HepG2 (cell line): ENCODE measurements around the gene NRN1L. TPM values are rescaled to one million over a fixed set of nuclear protein-coding genes. Genes with fewer than 3 reads are reported as not detected.
A peak's percentile ranks its signal among the peaks of the same experiment; 100 is the strongest.

ENCODE experiments used
- DNMT1 ChIP-seq: sonication (generic); formaldehyde crosslinking; IDR thresholded peaks from 2 replicates; pipeline ENCODE4 v1.5.1; 2020; ENCODE audit warnings: mild to moderate bottlenecking, missing genetic modification reagents
- MXI1 ChIP-seq: IDR thresholded peaks from 3 replicates; pipeline ENCODE4 v1.6.1; 2012; ENCODE audit warnings: low read depth, low read length, inconsistent platforms, borderline replicate concordance
- NR3C1 ChIP-seq: sonication (generic); formaldehyde crosslinking; IDR thresholded peaks from 2 replicates; pipeline ENCODE4 v1.4.0; 2020; ENCODE audit warnings: missing genetic modification reagents
- PHB2 ChIP-seq: fragments of 450-650 bp; IDR thresholded peaks from 2 replicates; pipeline ENCODE4 v1.6.1; 2018; ENCODE audit not compliant: partially characterized antibody
- PHF20 ChIP-seq: sonication (generic); formaldehyde crosslinking; IDR thresholded peaks from 2 replicates; pipeline ENCODE4 v1.5.0; 2020; ENCODE audit warnings: mild to moderate bottlenecking, missing genetic modification reagents
- REPIN1 ChIP-seq: sonication (generic); formaldehyde crosslinking; IDR thresholded peaks from 2 replicates; pipeline ENCODE4 v1.8.0; 2022; ENCODE audit warnings: missing genetic modification reagents, low read depth, mild to moderate bottlenecking, borderline replicate concordance
- RFXANK ChIP-seq: IDR thresholded peaks from 2 replicates; pipeline ENCODE4 v1.6.1; 2016
- SMC3 ChIP-seq: IDR thresholded peaks from 2 replicates; pipeline ENCODE4 v1.6.1; 2011; ENCODE audit warnings: low read length, improper control_type of control experiment
- STAT5B ChIP-seq: sonication (generic); formaldehyde crosslinking; IDR thresholded peaks from 2 replicates; pipeline ENCODE4 v1.4.0; 2020; ENCODE audit warnings: missing genetic modification reagents
- TEAD2 ChIP-seq: sonication (generic); formaldehyde crosslinking; IDR thresholded peaks from 2 replicates; pipeline ENCODE4 v1.9.0; 2021; ENCODE audit warnings: missing genetic modification reagents
- ZNF256 ChIP-seq: sonication (generic); formaldehyde crosslinking; conservative IDR thresholded peaks from 2 replicates; pipeline ENCODE4 v1.4.0; 2020; ENCODE audit warnings: missing genetic modification reagents
- ZNF337 ChIP-seq: sonication (generic); formaldehyde crosslinking; IDR thresholded peaks from 2 replicates; pipeline ENCODE4 v1.5.1; 2020; ENCODE audit warnings: missing genetic modification reagents, low read depth, mild to moderate bottlenecking, borderline replicate concordance
- ZNF383 ChIP-seq: sonication (generic); formaldehyde crosslinking; IDR thresholded peaks from 2 replicates; pipeline ENCODE4 v1.4.0; 2020; ENCODE audit warnings: missing genetic modification reagents, mild to moderate bottlenecking, borderline replicate concordance
- ZNF451 ChIP-seq: sonication (generic); formaldehyde crosslinking; IDR thresholded peaks from 2 replicates; pipeline ENCODE4 v1.5.0; 2020; ENCODE audit warnings: mild to moderate bottlenecking, missing genetic modification reagents
- ZNF496 ChIP-seq: sonication (generic); formaldehyde crosslinking; IDR thresholded peaks from 2 replicates; pipeline ENCODE4 v1.8.1; 2023; ENCODE audit warnings: mild to moderate bottlenecking, moderate library complexity, missing genetic modification reagents; ENCODE audit not compliant: insufficient replicate concordance
- ZNF614 ChIP-seq: IDR thresholded peaks from 2 replicates; pipeline ENCODE4 v1.6.1; 2018; ENCODE audit warnings: missing biosample characterization, missing genetic modification reagents, inconsistent platforms, borderline replicate concordance
- ZNF660 ChIP-seq: sonication (generic); formaldehyde crosslinking; IDR thresholded peaks from 2 replicates; pipeline ENCODE4 v1.5.1; 2020; ENCODE audit warnings: mild to moderate bottlenecking, low read depth, missing genetic modification reagents, borderline replicate concordance
- ZNF773 ChIP-seq: sonication (generic); formaldehyde crosslinking; IDR thresholded peaks from 2 replicates; pipeline ENCODE4 v1.4.0; 2020; ENCODE audit warnings: missing genetic modification reagents, borderline replicate concordance
- ZSCAN22 ChIP-seq: sonication (generic); formaldehyde crosslinking; IDR thresholded peaks from 2 replicates; pipeline ENCODE4 v1.4.0; 2020; ENCODE audit warnings: mild to moderate bottlenecking, missing genetic modification reagents
- polyA plus RNA-seq, 8 experiments: library from polyadenylated mRNA; depleted of rRNA in 3 of 8; stranded (reverse) in 7 of 8; unstranded in 1 of 8; fragments of >200 nt; fragmentation: Illumina TruSeq in 4 of 8; extraction: Trizol in 4 of 8; gene quantifications; 2 replicates each; pipeline versions ENCODE4 v1.2.1 to v1.2.3, GENCODE V29; 2011 to 2016; ENCODE audit warnings: low read depth in 4 of 8, missing spikeins in 1 of 8, mixed read lengths in 1 of 8; ENCODE audit not compliant: insufficient read depth in 1 of 8
- total RNA-seq, 5 experiments: library from RNA; depleted of rRNA; stranded (reverse); fragments of >200 nt; fragmentation: Illumina TruSeq; extraction: Trizol; gene quantifications; 2 replicates each; pipeline ENCODE4 v1.2.3, GENCODE V29; 2016; ENCODE audit warnings: low read depth in 1 of 5
- TF ChIP-seq, protein P1 (sequence below): sonication (generic); formaldehyde crosslinking; IDR thresholded peaks from 2 replicates; pipeline ENCODE4 v1.5.1; 2020; ENCODE audit warnings: missing genetic modification reagents, mild to moderate bottlenecking, borderline replicate concordance
- TF ChIP-seq, protein P2 (sequence below): sonication (generic); formaldehyde crosslinking; IDR thresholded peaks from 2 replicates; pipeline ENCODE4 v1.8.0; 2022; ENCODE audit warnings: missing genetic modification reagents, mild to moderate bottlenecking, moderate library complexity, borderline replicate concordance
- TF ChIP-seq, protein P3 (sequence below): sonication (generic); formaldehyde crosslinking; IDR thresholded peaks from 2 replicates; pipeline ENCODE4 v1.8.0; 2023; ENCODE audit warnings: mild to moderate bottlenecking, missing genetic modification reagents

NRN1L gene
- total and polyA plus RNA-seq, 2 of the 13 experiments (the other 11 are each of a cell fraction or from before 2014, with no cell fraction given), result 0.53 to 1.2 TPM

DNA sequence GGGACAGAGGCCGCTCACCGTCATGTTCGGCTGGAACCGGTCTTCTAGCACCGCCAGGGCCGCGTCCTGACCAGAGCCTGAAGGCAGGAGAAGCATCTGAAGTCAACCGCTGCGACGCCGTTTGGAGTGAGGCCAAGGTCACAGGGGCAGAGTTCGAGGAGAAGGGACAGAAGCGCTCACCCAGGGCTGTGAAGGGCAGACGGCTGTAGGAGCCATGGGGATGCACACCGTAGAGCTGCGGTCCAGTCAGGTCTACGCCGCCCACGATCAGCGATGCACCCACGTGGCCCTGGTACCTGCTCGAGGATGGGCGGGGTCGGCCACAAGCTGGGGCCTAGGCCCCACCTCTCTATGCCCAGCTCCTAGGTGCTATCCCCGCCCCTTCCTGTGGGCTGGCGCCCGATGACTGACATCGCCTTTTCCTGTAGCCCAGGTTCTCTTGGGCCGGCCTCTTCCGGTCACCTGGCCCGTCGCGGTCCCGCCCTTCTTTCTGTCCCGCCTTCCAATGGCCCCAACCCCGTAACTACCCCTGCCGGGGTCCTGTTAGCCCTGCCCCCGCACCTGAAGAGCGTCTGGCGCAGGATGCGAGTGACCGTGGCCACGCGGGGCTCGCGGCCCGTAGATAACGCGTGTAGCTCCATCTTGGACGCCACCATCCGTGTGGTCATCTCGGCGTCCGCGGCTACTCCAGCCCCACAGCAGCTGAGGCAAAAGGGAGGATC is 50.9 kb downstream of the NRN1L start (continued):
- TF ChIP-seq, protein P1, sequence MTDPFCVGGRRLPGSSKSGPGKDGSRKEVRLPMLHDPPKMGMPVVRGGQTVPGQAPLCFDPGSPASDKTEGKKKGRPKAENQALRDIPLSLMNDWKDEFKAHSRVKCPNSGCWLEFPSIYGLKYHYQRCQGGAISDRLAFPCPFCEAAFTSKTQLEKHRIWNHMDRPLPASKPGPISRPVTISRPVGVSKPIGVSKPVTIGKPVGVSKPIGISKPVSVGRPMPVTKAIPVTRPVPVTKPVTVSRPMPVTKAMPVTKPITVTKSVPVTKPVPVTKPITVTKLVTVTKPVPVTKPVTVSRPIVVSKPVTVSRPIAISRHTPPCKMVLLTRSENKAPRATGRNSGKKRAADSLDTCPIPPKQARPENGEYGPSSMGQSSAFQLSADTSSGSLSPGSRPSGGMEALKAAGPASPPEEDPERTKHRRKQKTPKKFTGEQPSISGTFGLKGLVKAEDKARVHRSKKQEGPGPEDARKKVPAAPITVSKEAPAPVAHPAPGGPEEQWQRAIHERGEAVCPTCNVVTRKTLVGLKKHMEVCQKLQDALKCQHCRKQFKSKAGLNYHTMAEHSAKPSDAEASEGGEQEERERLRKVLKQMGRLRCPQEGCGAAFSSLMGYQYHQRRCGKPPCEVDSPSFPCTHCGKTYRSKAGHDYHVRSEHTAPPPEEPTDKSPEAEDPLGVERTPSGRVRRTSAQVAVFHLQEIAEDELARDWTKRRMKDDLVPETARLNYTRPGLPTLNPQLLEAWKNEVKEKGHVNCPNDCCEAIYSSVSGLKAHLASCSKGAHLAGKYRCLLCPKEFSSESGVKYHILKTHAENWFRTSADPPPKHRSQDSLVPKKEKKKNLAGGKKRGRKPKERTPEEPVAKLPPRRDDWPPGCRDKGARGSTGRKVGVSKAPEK (CRISPR knock-in tag), result no peak
- TF ChIP-seq MXI1 (peak; percentile 100), DNMT1 (CRISPR knock-in tag) (no peak; the same call in 1 of the 2 replicates), NR3C1 (CRISPR knock-in tag) (no peak), ZNF256 (CRISPR knock-in tag) (peak; percentile 98), ZNF773 (CRISPR knock-in tag) (peak; percentile 79; the same call in 1 of the 2 replicates), TEAD2 (CRISPR knock-in tag) (no peak), ZNF496 (CRISPR knock-in tag) (no peak), REPIN1 (CRISPR knock-in tag) (peak; percentile 94), ZNF451 (CRISPR knock-in tag) (peak; percentile 94; the same call in 1 of the 2 replicates), ZNF660 (CRISPR knock-in tag) (no peak; the same call in 1 of the 2 replicates), STAT5B (CRISPR knock-in tag) (peak; percentile 55; the same call in 1 of the 2 replicates), PHF20 (CRISPR knock-in tag) (peak; percentile 79), ZNF337 (CRISPR knock-in tag) (0 out of 2 replicates have a peak, but pooled peaks have one; percentile 72), ZSCAN22 (CRISPR knock-in tag) (no peak; the same call in 1 of the 2 replicates), ZNF383 (CRISPR knock-in tag) (peak; percentile 94; the same call in 1 of the 2 replicates), PHB2 (no peak), SMC3 (no peak), ZNF614 (CRISPR knock-in tag) (peak; percentile 57; the same call in 1 of the 2 replicates), RFXANK (CRISPR knock-in tag) (no peak)
- TF ChIP-seq, protein P2, sequence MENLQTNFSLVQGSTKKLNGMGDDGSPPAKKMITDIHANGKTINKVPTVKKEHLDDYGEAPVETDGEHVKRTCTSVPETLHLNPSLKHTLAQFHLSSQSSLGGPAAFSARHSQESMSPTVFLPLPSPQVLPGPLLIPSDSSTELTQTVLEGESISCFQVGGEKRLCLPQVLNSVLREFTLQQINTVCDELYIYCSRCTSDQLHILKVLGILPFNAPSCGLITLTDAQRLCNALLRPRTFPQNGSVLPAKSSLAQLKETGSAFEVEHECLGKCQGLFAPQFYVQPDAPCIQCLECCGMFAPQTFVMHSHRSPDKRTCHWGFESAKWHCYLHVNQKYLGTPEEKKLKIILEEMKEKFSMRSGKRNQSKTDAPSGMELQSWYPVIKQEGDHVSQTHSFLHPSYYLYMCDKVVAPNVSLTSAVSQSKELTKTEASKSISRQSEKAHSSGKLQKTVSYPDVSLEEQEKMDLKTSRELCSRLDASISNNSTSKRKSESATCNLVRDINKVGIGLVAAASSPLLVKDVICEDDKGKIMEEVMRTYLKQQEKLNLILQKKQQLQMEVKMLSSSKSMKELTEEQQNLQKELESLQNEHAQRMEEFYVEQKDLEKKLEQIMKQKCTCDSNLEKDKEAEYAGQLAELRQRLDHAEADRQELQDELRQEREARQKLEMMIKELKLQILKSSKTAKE (CRISPR knock-in tag), result no peak; the same call in 1 of the 2 replicates
- TF ChIP-seq, protein P3, sequence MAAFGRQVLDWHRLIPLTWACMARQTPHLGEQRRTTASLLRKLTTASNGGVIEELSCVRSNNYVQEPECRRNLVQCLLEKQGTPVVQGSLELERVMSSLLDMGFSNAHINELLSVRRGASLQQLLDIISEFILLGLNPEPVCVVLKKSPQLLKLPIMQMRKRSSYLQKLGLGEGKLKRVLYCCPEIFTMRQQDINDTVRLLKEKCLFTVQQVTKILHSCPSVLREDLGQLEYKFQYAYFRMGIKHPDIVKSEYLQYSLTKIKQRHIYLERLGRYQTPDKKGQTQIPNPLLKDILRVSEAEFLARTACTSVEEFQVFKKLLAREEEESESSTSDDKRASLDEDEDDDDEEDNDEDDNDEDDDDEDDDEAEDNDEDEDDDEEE, result peak; percentile 98; the same call in 1 of the 2 replicates
